Nephron (organoid): ENCODE measurements around the gene SOX13.

ENCODE experiments used
- H3K27ac Mint-ChIP-seq, 3 experiments: 2 replicates each; pipeline ENCODE4 v1.8.0; 2020; ENCODE audit warnings: mixed read lengths in 3 of 3, mild to moderate bottlenecking in 2 of 3, moderate library complexity in 1 of 3
- H3K27me3 Mint-ChIP-seq: 2 replicates; pipeline ENCODE4 v1.8.0; 2021; ENCODE audit warnings: low read depth, mild to moderate bottlenecking, moderate library complexity, mixed read lengths
- H3K36me3 Mint-ChIP-seq: 2 replicates; pipeline ENCODE4 v1.8.0; 2020; ENCODE audit warnings: low read depth, mixed read lengths
- H3K4me1 Mint-ChIP-seq: 2 replicates; pipeline ENCODE4 v1.8.0; 2020; ENCODE audit warnings: mixed read lengths
- H3K4me3 Mint-ChIP-seq, 3 experiments: 2 replicates each; pipeline ENCODE4 v1.8.0; 2020; ENCODE audit warnings: mild to moderate bottlenecking in 3 of 3, mixed read lengths in 3 of 3, moderate library complexity in 2 of 3
- H3K9me3 Mint-ChIP-seq: 2 replicates; pipeline ENCODE4 v1.8.0; 2020; ENCODE audit warnings: mixed read lengths
- TF ChIP-seq, protein P1 (sequence below), 3 experiments: fragments of 200-600 bp; sonication (generic); IDR thresholded peaks; one replicate each; pipeline ENCODE4 v1.5.0; 2021; ENCODE audit warnings: antibody characterized with exemption in 3 of 3; ENCODE audit not compliant: unreplicated experiment in 3 of 3

SOX13 gene

DNA sequence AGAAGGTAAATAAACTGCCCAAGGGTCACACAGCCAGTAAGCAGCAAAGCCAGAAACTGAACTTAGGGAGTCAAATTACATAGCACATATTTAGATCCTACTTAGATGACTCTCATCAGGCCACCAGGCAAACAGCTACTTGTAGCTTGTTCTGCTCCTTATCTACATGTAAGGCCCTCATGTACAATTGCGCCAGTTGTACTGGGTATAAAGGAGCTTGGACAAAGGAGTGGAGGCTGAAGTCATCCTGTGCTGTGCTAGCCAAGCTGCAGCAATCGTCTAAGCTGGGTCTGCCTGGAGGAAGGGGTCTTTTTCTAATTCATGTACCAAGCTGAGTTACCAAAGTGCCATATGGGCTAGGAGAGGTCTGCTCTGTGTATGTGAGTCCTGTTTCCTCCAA lies 66.2 kb downstream of the SOX13 start:
- TF ChIP-seq, protein P1, sequence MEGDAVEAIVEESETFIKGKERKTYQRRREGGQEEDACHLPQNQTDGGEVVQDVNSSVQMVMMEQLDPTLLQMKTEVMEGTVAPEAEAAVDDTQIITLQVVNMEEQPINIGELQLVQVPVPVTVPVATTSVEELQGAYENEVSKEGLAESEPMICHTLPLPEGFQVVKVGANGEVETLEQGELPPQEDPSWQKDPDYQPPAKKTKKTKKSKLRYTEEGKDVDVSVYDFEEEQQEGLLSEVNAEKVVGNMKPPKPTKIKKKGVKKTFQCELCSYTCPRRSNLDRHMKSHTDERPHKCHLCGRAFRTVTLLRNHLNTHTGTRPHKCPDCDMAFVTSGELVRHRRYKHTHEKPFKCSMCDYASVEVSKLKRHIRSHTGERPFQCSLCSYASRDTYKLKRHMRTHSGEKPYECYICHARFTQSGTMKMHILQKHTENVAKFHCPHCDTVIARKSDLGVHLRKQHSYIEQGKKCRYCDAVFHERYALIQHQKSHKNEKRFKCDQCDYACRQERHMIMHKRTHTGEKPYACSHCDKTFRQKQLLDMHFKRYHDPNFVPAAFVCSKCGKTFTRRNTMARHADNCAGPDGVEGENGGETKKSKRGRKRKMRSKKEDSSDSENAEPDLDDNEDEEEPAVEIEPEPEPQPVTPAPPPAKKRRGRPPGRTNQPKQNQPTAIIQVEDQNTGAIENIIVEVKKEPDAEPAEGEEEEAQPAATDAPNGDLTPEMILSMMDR (IDR thresholded peaks at IDR 0.05; ENCODE audit: unreplicated experiment in 3 of 3): no peak
- Mint-ChIP-seq H3K9me3 (no peaks in the 10 kb centered on the region), H3K36me3 (peaks cover 12% of the 10 kb centered on the region), H3K27me3 (no peaks in the 10 kb centered on the region), H3K4me1 (no peaks in the 10 kb centered on the region), H3K4me3 (no peak overlapping the region), H3K27ac (no peak overlapping the region)

DNA sequence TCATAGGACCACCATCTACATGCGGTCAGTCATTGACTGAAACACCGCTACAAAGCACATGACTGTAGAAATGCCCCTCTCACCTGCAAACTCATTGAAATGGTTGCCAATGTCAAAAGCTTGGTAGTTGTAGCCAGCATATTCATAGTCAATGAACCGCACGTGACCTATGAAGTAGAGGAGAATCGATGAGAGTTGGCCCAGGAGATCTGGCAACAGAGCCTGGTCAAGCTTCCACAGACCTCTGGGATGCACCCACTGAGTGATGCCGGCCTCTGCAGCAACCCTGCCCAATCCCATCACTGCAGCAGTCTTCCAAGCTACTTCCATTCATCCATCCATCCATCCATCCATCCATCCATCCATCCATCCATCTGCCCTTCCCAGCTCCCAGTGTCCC lies 67.0 kb downstream of the SOX13 start:
- Mint-ChIP-seq H3K9me3 (no peaks in the 10 kb centered on the region), H3K27ac (no peak overlapping the region), H3K27me3 (no peaks in the 10 kb centered on the region), H3K4me3 (no peak overlapping the region), H3K36me3 (peaks cover 12% of the 10 kb centered on the region), H3K4me1 (no peaks in the 10 kb centered on the region)
- TF ChIP-seq, protein P1 (IDR thresholded peaks at IDR 0.05; ENCODE audit: unreplicated experiment in 3 of 3): no peak

DNA sequence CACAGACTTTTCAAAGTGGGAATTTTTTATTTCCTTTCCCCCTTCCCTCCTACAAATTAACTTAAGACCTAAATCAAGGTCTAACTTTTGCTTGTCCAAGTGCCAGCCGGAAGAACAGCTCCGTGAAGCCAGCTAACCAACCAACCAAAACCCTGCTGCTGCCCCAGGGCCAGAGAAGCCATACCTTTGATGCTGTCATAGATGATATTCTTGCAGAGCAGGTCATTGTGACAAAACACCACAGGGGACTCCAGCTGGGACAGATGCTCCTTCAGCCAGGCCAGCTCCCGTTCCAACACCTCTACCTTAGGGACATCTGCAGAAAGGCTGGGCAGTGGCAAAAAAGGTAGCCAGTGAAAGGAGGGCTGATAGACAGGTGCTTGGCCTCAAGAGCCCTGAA lies 68.2 kb downstream of the SOX13 start:
- TF ChIP-seq, protein P1 (IDR thresholded peaks at IDR 0.05; ENCODE audit: unreplicated experiment in 3 of 3): no peak
- Mint-ChIP-seq H3K27ac (no peak overlapping the region), H3K36me3 (peaks cover 12% of the 10 kb centered on the region), H3K4me1 (no peaks in the 10 kb centered on the region), H3K9me3 (no peaks in the 10 kb centered on the region), H3K27me3 (no peaks in the 10 kb centered on the region), H3K4me3 (no peak overlapping the region)

DNA sequence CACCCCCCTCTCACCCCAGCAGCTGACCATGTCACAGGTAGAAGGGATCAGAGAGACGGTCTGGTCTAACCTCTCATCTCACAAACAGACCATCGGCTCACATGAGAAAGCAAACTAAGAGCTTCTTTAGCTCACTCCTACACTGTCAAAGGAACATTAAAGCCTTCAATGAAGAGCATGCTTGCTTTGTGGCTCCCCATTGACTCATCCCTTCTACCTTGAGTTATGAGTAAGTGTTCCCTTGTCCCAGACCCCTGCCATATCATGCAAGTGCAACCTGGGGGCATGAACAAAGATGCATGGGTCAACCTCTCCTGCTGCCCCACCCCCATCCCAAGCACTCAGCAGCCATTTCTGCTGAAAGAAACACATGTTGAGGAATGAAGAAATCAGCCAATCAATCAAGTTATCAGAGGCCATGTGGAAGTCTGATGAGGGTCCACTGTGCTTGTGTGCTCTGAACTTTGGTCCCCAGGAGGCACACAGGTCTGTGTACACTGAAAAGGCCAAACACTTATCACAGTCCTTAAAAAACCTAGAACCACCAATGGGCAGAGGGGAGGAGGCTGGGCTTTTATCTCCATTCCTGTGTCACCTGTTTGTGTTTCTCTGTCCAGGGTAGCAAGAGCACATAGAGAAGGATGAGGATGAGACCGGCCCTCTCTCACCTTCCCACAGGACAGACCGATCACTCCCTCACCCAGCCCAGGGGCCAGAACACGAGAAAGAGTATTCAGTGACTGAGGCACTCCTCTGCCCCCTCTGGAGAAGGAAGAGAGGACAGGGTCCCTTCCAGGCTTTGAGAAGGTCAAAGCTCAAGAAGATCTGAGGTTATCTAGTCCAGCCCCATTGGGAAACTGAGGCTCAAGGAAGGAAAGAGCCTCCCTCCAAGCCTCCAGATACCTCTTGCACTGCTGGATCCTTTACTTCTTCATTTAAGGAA lies 69.4 kb downstream of the SOX13 start:
- TF ChIP-seq, protein P1 (IDR thresholded peaks at IDR 0.05; ENCODE audit: unreplicated experiment in 3 of 3): no peak
- Mint-ChIP-seq H3K9me3 (no peaks in the 10 kb centered on the region), H3K4me1 (no peaks in the 10 kb centered on the region), H3K27me3 (no peaks in the 10 kb centered on the region), H3K4me3 (no peak overlapping the region), H3K36me3 (peaks cover 12% of the 10 kb centered on the region), H3K27ac (no peak overlapping the region)

DNA sequence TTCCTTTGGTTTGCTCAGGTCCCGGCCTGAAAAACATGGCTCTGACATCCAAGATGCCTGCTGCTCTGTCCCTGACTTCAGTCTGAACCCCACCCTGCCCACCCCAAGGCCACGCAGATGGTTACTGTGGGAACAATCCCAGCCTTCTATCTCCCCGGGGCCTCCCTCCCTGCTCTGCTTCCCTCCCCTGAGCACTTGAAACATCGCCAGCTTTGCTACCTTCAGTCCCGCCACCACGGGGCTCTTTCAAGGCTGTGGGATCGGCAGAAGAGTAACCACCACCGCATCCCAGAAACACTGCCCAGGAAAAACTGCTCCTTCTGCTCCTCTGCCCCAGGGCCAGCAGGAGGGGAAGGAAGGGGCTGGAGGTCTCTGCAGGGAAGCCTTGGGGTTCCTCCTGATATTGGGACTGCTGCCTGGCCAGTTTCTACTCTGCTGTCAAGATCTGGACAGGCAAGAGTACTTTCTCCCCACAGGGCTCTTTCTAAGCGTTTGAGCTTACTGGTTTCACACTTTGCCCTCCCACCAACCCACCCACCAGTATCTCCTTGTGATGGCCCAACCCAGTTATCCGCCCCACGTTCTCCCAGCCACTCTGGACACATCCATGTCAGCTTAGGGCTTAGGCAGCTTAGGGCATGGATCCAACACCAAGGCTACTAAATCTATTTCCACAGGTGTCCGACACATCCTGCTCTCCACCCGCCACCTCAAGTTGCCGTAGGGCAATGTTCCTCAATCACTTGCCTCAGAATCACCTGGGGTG lies 70.5 kb downstream of the SOX13 start:
- H3K4me3 Mint-ChIP-seq: no peak overlapping the region
- H3K4me1 Mint-ChIP-seq: no peaks in the 10 kb centered on the region
- TF ChIP-seq, protein P1 (IDR thresholded peaks at IDR 0.05; ENCODE audit: unreplicated experiment in 3 of 3): no peak
- H3K36me3 Mint-ChIP-seq: peaks cover 12% of the 10 kb centered on the region
- no peaks in the 10 kb centered on the region for H3K9me3 Mint-ChIP-seq
- no peak overlapping the region for H3K27ac Mint-ChIP-seq
- H3K27me3 Mint-ChIP-seq: peaks cover 5% of the 10 kb centered on the region
